Activated effector memory CD4-positive, alpha-beta T cell treated with anti-CD3 and anti-CD28 coated beads, Interleukin-2, amount 50 U/mL, for 16 hours (primary cell): ENCODE data around the gene PLEKHG2.

ENCODE experiments used
- DNase-seq: peaks from one replicate; pipeline ENCODE4 v3.0.0-alpha.2; 2020

Gene PLEKHG2

DNA sequence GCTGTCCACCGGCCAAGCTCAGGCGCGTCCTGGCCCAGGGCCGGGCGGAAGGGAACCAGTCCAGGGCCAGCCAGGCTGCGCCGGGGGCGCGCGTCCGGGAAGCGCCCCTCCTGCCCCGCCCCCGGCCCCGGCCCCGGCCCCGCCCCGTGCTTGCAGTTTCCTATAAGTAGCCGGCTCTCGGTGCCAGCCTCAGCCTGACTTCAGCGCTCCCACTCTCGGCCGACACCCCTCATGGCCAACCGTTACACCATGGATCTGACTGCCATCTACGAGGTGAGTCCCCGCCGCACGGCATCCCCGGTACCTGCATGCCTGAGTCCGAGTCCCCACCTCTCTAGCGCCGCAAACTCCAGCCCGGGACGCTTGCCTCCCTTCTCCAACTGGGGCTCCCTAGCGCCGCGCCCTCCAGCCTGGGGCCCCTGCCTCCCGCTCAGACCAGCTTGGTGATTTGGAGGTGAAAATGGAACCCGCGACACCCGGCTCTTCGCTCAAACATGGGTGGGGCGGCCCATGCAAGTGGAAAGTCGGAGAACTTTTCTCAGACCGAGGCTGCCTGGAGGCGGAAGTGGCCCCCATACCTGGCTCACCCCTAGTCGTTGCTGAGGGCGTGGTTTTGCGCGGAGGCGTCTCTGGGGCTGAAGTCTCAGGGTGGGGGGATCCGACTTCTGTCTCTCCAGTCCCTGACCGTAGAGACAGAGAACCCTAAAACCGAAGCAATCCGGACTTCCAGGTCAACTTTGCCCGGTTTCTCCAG, 5.6 kb upstream of the PLEKHG2 start, which contains the start of gene ZFP36:
Gene ZFP36 (plus strand): TSS at position 192 of the 754 bp plus-strand sequence. CDS start 58 bp downstream, at position 250.
- peak; percentile 95 for DNase-seq

DNA sequence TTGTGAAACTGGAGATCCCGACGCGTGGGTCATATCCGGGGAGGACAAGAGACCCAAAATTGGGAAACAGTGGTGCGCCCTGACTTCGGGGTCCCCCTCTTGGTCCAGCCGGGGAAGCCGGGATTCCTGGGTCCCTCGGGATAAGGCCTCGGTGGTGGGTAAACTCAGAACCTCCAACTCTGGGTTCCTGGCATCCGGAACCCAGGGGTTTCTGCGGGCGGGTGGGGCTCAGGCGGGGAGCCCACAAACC, 5.1 kb upstream of the PLEKHG2 start:
- no peak for DNase-seq

DNA sequence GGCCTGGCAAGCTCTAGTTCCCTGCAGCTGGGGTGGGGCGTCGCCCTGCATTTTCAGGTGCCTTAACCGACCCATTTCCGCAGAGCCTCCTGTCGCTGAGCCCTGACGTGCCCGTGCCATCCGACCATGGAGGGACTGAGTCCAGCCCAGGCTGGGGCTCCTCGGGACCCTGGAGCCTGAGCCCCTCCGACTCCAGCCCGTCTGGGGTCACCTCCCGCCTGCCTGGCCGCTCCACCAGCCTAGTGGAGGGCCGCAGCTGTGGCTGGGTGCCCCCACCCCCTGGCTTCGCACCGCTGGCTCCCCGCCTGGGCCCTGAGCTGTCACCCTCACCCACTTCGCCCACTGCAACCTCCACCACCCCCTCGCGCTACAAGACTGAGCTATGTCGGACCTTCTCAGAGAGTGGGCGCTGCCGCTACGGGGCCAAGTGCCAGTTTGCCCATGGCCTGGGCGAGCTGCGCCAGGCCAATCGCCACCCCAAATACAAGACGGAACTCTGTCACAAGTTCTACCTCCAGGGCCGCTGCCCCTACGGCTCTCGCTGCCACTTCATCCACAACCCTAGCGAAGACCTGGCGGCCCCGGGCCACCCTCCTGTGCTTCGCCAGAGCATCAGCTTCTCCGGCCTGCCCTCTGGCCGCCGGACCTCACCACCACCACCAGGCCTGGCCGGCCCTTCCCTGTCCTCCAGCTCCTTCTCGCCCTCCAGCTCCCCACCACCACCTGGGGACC, 4.6 kb upstream of the PLEKHG2 start:
- peak; percentile 89 for DNase-seq

DNA sequence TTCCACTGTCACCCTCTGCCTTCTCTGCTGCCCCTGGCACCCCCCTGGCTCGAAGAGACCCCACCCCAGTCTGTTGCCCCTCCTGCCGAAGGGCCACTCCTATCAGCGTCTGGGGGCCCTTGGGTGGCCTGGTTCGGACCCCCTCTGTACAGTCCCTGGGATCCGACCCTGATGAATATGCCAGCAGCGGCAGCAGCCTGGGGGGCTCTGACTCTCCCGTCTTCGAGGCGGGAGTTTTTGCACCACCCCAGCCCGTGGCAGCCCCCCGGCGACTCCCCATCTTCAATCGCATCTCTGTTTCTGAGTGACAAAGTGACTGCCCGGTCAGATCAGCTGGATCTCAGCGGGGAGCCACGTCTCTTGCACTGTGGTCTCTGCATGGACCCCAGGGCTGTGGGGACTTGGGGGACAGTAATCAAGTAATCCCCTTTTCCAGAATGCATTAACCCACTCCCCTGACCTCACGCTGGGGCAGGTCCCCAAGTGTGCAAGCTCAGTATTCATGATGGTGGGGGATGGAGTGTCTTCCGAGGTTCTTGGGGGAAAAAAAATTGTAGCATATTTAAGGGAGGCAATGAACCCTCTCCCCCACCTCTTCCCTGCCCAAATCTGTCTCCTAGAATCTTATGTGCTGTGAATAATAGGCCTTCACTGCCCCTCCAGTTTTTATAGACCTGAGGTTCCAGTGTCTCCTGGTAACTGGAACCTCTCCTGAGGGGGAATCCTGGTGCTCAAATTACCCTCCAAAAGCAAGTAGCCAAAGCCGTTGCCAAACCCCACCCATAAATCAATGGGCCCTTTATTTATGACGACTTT, 3.9 kb upstream of the PLEKHG2 start:
- peak; percentile 77 for DNase-seq

DNA sequence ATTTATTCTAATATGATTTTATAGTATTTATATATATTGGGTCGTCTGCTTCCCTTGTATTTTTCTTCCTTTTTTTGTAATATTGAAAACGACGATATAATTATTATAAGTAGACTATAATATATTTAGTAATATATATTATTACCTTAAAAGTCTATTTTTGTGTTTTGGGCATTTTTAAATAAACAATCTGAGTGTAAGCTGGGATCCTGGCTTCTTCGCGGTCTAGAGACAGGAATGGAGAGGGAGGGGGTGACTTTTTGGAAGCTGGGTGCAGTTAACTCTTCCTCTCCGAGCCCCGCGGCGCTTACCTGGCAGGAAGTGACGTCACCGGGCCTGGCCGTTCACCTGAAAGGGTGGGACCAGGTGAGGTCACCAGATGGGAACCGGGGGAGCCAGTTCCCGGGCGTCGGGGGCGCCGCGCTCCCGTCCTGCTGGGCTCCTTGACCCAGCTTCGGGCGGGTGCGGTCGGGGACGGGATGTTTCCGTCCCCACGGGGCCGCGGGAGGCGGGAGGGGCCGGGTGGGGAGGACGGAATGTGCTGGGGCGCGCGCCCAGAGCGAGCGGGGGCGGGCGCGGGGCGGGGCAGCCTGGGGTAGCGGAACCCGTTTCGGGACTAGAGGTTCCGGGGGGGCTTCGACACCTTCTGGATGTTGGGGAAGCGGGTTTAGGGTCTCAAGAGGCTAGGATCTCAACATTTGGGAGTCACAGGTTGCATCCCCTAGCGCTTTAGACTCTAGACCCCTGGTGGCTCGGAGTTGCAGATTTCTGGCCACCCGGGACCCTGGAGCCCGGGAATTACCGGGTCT, 3.1 kb upstream of the PLEKHG2 start:
- peak; percentile 93 for DNase-seq

GRCh38 chr19:39410017-39410830, 2.2 kb upstream of the PLEKHG2 start:
- peak; percentile 88 for DNase-seq

DNA sequence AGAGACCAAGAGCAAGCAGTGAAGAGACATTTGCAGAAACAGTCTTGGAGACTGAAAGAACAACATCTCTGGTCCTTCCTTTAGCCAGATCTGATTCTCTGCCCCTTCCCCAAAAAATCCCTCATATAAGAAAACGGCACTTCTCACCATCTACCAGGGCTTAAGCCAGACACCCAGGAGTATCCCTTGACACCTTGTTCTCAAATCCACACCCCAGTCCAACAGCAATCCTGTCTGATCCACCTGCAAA, 1.7 kb upstream of the PLEKHG2 start:
- DNase-seq = no peak

DNA sequence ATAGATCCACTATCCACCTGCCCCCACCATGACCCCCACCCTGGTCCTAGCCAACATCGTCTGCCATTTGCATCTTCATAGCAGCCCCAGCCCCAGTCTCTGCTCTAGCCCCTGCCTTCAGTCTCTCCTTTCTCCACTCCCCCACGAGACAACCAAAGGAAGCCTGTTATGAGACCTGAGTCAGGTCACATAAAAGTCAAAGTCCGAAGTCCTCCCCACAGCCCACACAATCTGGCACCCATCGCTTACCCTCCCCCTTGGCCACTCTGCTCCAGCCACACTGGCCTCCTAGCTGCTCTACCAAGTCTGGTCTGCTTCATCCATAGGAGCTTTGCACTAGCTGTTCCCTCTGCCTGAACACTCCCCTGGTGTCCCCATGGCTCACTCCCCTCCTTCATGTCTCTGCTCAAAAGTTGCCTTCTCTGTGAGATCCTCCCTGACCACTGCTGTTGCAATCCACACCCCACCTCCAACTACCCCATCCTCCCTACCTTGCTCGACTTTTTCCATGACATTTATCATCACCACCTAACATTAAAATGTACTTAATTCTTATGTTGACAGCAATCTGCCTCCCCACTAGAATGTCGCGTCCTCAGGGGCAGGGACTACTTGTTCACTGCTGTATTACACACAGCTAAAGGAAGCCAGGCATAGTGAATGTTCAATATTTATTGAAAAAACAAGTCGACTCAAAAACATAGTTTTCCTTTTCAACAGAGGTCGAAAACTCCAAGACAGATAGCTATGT, 1.2 kb upstream of the PLEKHG2 start:
- DNase-seq = no peak

GRCh38 chr19:39411832-39412099, 703 bp upstream of the PLEKHG2 start:
- DNase-seq = peak; percentile 95

DNA sequence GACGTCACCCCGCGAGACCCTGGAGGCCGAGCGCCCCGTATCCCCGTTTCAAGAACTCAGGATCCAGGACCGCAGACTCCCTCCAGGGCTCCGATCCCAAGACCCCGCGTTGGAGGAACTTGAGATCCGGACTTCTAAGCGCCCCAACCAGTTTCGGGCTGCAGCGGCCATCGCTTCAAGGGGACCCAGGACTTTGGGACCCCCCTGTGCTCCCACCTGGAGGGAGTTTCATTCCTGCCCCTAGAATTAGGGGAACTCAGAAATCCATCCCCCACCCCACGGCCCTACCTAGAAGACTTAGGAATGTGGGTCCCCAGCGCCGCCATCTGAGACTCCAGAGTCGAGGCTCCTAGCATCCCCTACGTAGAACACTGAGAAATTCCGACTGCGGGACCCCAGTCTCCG, 400 bp downstream of the PLEKHG2 start:
- DNase-seq = no peak

DNA sequence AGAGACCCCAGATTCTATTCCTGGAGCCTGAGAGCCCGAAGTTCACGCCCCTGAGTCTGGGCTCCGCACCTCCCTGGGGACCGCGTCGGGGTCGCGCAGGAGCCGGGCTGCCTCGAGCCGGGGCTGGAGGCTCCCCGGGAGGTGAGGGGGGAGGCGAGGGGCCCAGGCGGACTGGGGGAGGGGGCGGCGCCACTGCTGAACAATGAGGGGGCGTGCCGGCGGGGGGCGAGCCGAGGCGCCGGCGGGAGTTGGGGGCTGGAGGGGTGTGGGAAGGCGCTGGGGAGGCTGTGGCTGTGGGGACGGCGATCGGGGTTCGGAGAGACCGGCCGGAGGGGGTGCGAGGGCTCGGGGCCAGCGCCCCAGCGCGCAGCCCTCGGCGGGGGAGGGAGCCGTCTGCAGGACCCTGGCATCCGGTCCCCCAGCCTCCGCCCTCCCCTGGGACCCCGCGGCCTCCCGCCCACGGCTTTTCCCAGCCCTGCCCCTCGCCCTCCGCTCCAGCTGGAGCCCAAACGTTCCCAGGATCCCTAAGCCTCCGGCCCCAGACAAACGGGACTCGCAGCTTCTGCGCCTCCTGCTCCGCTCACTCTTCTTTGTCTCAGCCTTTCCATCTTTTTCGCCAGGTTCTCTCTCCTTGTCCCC, 922 bp downstream of the PLEKHG2 start:
- DNase-seq = peak; percentile 76

DNA sequence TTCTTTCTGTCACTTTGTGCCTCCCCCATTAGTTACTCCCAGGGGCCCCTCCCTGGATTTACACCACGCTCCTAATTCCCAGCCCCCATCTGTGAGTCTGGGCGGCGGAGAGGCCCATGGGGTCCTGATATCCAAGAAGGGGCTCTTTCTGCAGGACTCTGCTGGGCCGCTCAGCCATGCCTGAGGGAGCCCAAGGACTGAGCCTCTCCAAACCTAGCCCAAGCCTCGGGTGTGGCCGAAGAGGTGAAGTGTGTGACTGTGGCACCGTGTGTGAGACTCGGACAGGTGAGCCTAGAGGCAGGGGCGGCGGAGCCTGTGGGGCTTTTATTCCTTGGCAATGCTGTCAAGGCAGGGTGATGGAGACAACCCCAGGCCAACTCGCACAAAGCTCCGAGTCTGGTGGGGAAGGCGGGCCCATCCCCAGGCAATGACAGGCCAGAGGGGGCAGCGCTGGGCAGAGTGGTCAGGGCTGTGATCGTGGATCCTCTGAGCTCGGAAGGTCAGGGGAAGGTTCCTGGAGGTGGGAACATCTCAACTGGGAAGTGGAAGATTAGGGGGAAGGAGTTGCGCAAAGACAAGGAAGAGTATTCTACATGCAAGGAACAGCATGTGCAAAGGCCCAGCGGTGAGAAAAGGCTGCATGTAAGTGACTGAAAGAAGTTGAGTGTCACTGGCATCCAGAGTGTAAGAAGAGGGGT, 1.6 kb downstream of the PLEKHG2 start:
- DNase-seq = no peak

- no peak for DNase-seq
Observed at GRCh38 chr19:39415111-39416046, 2.9 kb downstream of the PLEKHG2 start.

- peak; percentile 65 for DNase-seq
Observed at GRCh38 chr19:39416152-39417120, 4.0 kb downstream of the PLEKHG2 start.

DNA sequence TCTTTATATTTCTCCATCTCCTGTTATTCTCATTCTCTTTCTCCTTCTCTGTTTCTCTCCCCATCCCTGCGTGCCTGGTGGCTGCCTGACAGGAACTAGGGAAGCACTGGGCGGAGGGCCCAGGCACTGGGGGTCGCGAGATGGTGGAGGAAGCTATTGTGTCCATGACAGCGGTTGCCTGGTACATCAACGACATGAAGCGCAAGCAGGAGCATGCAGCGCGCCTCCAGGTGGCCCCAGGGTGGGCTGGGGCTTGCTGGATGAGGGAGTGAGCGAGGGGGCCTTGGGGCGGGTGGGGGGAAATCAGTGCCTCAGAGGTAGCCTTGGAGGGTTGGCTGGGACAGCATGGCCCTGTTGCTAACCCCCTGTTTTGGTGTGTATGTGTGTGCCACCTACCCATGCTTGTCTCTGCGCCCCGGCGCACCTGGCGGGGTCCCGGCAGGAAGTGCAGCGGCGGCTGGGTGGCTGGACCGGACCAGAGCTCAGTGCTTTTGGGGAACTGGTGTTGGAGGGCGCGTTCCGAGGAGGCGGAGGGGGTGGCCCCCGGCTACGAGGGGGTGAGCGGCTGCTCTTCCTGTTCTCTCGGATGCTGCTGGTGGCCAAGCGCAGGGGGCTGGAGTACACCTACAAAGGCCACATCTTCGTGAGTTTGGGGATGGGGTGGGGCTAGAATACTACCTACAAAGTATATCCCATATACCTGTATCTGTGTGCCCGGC, 5.2 kb downstream of the PLEKHG2 start:
- peak; percentile 61 for DNase-seq

- no peak for DNase-seq
Observed at GRCh38 chr19:39419003-39419402, 6.5 kb downstream of the PLEKHG2 start.

DNA sequence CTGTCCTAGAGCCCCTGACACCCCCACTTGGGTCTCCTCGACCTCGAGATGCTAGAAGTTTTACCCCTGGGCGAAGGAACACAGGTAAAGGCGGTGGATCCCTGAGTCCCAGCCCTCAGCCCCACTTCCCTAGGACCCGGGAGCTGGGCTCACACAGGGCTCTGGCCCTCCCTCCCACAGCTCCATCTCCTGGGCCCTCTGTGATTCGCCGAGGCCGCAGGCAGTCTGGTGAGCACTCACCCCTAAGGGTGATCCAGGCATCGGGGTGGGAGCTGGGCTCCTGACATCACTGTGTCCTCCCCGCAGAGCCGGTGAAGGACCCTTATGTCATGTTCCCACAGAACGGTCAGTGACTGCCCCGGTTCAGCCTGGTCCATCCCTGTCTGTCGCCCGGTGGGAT, 8.3 kb downstream of the PLEKHG2 start:
- DNase-seq = no peak

DNA sequence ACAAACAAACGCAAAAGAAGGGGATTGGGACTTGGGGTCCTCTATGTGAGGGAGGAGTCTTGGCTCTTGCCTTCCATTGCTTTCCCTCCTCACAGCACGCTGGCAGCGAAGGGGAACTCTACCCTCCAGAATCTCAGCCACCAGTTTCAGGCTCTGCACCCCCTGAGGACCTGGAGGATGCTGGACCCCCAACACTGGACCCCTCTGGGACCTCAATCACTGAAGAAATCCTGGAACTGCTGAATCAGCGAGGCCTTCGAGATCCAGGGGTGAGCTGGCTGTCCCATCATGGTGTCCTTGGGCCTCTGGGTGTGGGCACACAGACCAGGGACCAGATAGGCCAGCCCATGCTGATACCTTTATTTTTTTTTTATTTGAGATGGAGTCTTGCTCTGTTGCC, 9.6 kb downstream of the PLEKHG2 start:
- DNase-seq = no peak
